Choroid plexus epithelial cell (primary cell): ENCODE data around the gene CIBAR2.

Source experiments
- DNase-seq: peaks from one replicate; pipeline ENCODE4 v3.0.0-alpha.2; 2010; ENCODE audit warnings: low read depth
- H3K4me3 ChIP-seq: 2 replicates; pipeline ENCODE4 v1.5.1; 2011; ENCODE audit warnings: low read depth, mild to moderate bottlenecking, control low read depth, low read length, moderate library complexity
- TF ChIP-seq, protein P1 (sequence below): conservative IDR thresholded peaks from 2 replicates; pipeline ENCODE4 v1.5.1; 2011; ENCODE audit warnings: low read depth, mild to moderate bottlenecking, control low read depth, inconsistent platforms, low read length, moderate library complexity

The CIBAR2 gene

GRCh38 chr16:85112364-85112763 lies at the start of gene CIBAR2:
Gene CIBAR2 (minus strand): TSS chr16:85112472. CDS start chr16:85112352, 120 bp downstream.
- DNase-seq = no peak
- no peak within 1 kb of the TSS for H3K4me3 ChIP-seq
- TF ChIP-seq, protein P1, sequence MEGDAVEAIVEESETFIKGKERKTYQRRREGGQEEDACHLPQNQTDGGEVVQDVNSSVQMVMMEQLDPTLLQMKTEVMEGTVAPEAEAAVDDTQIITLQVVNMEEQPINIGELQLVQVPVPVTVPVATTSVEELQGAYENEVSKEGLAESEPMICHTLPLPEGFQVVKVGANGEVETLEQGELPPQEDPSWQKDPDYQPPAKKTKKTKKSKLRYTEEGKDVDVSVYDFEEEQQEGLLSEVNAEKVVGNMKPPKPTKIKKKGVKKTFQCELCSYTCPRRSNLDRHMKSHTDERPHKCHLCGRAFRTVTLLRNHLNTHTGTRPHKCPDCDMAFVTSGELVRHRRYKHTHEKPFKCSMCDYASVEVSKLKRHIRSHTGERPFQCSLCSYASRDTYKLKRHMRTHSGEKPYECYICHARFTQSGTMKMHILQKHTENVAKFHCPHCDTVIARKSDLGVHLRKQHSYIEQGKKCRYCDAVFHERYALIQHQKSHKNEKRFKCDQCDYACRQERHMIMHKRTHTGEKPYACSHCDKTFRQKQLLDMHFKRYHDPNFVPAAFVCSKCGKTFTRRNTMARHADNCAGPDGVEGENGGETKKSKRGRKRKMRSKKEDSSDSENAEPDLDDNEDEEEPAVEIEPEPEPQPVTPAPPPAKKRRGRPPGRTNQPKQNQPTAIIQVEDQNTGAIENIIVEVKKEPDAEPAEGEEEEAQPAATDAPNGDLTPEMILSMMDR = no peak

DNA sequence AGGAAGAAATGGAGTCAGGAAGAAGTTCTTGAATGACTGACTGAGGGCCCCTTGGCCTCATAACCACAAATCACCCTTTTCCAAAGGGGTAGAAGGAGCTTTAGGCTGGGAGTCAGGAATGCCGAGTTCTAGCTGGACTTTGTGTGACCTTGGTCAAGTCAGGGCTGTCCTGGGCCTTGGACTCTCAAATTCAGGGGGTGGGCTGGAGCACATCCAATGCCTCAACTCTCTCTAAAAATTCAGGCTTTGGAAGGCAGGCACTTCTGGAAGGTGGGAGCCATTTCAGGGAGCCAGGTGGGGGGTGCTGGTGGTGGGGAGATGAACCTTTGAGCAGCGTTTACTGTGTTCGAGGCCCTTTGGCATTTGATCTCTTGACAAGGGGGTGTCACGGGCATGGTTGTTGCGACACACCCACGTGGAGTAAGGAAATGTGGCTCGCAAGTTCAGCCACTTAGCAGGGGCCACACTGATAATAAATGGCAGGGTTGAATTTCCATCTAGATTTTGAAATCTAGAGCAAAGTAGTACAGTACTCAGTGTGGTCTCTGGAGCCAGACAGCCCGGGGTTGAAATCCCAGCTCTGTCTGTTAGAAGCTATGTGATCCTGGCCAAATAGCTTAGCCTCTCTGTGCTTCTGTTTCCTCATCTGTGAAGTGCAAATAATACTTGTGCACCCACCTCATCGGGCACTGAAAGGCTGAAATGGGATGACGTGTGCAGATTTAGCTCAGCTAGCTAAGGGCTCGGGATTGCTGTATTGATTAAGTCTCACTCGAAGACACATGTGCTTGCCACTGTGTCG lies 47.1 kb upstream of the CIBAR2 start:
- TF ChIP-seq, protein P1 = no peak
- H3K4me3 ChIP-seq = no peak overlapping the region
- no peak for DNase-seq

- TF ChIP-seq, protein P1 = no peak
- DNase-seq = no peak
- no peak overlapping the region for H3K4me3 ChIP-seq
Measured at GRCh38 chr16:85158743-85159178, 46.5 kb upstream of the CIBAR2 start.

GRCh38 chr16:85157813-85158742 lies 45.8 kb upstream of the CIBAR2 start:
- DNase-seq = no peak
- TF ChIP-seq, protein P1 = no peak
- no peak overlapping the region for H3K4me3 ChIP-seq

- no peak for DNase-seq
- TF ChIP-seq, protein P1 = no peak
- no peak overlapping the region for H3K4me3 ChIP-seq
Measured at GRCh38 chr16:85157372-85157771, 45.1 kb upstream of the CIBAR2 start.

DNA sequence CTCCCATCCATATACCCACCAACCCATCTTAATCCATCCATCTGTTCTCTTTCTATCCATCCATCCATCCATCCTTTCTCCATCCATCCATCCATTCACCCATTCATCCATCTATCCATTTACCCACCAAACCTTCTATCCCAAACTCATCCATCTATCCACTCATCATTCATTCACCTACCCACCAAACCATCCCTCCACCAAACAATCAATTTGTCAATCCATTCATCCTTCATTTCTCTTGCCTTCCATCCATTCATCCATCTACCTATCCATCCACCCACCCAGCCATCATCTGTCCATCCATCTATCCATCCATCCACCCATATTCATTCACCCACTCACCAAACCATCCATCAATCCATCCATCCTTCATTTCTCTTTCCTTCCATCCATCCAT lies 44.6 kb upstream of the CIBAR2 start:
- TF ChIP-seq, protein P1 = no peak
- no peak overlapping the region for H3K4me3 ChIP-seq
- no peak for DNase-seq
